H1 (cell line): ENCODE data around the gene CDC42EP5. TPM values are rescaled to one million over a fixed set of nuclear protein-coding genes. Genes with fewer than 3 reads are reported as not detected.

ENCODE experiments used
- CTCF ChIA-PET: fragments of 300-600 bp; sonication (Branson Sonifier 250); formaldehyde crosslinking; loops from one replicate; lab custom pipeline; 2021; ENCODE audit not compliant: partially characterized antibody; lab: Charles Lee
- POLR2A ChIA-PET: fragments of 300-600 bp; sonication (Branson Sonifier 250); formaldehyde crosslinking; loops from one replicate; lab custom pipeline; 2021; ENCODE audit warnings: inconsistent platforms; ENCODE audit not compliant: partially characterized antibody; lab: Charles Lee
- DNase-seq, 2 experiments: peaks; one replicate each; pipeline versions ENCODE4 v3.0.0 to v3.0.0-alpha.2; 2010 to 2022; ENCODE audit warnings: low spot score in 2 of 2, low read depth in 1 of 2, mixed read lengths in 1 of 2
- FAIRE-seq: peaks from 2 replicates; lab custom pipeline; 2011; peaks lifted over from hg19 to GRCh38; lab: Jason Lieb, UNC
- H2AFZ ChIP-seq: 2 replicates; pipeline ENCODE4 v1.8.1; 2012; ENCODE audit warnings: low read length, inconsistent platforms
- H2AK5ac ChIP-seq: 2 replicates; pipeline ENCODE4 v1.6.1; 2013; ENCODE audit warnings: low read depth, low read length
- H2BK120ac ChIP-seq: replicated peaks from 2 replicates; pipeline ENCODE3; 2013; ENCODE audit warnings: low read depth, low read length, inconsistent platforms
- H2BK12ac ChIP-seq: 2 replicates; pipeline ENCODE4 v1.6.1; 2013; ENCODE audit warnings: low read depth, low read length
- H2BK15ac ChIP-seq: 2 replicates; pipeline ENCODE4 v1.6.1; 2013; ENCODE audit warnings: low read length
- H2BK20ac ChIP-seq: 2 replicates; pipeline ENCODE4 v1.6.1; 2013; ENCODE audit warnings: low read length
- H2BK5ac ChIP-seq: 2 replicates; pipeline ENCODE4 v1.6.1; 2013; ENCODE audit warnings: low read depth, low read length
- H3K14ac ChIP-seq: 2 replicates; pipeline ENCODE4 v1.6.1; 2013; ENCODE audit warnings: inconsistent platforms; ENCODE audit not compliant: insufficient read length
- H3K18ac ChIP-seq: 2 replicates; pipeline ENCODE4 v1.6.1; 2013; ENCODE audit warnings: low read length; ENCODE audit errors: extremely low read depth
- H3K23ac ChIP-seq: 2 replicates; pipeline ENCODE4 v1.6.1; 2013; ENCODE audit warnings: inconsistent platforms; ENCODE audit not compliant: insufficient read length
- H3K23me2 ChIP-seq: 2 replicates; pipeline ENCODE4 v1.6.1; 2013; ENCODE audit warnings: low read depth, low read length
- H3K27ac ChIP-seq: 2 replicates; pipeline ENCODE4 v1.6.1; 2011; ENCODE audit warnings: low read depth, low read length, inconsistent platforms
- H3K27me3 ChIP-seq, 4 experiments: replicated peaks in 1 of 4; 1 replicate in 1 of 4; 2 replicates in 3 of 4; pipeline versions ENCODE4 v1.6.1 to v1.8.1; 2011 to 2013; ENCODE audit warnings: low read length in 3 of 4, mild to moderate bottlenecking in 3 of 4, inconsistent platforms in 2 of 4, mixed read lengths in 2 of 4, moderate library complexity in 1 of 4; ENCODE audit not compliant: control insufficient read depth in 3 of 4, insufficient read depth in 3 of 4; ENCODE audit errors: extremely low read depth in 1 of 4
- H3K36me3 ChIP-seq, 4 experiments: 2 replicates each; pipeline versions ENCODE4 v1.6.1 to v1.8.1; 2011 to 2013; ENCODE audit warnings: mild to moderate bottlenecking in 4 of 4, low read length in 3 of 4, moderate library complexity in 2 of 4, control low read depth in 1 of 4, inconsistent platforms in 1 of 4; ENCODE audit not compliant: insufficient read depth in 4 of 4, control insufficient read depth in 2 of 4
- H3K4ac ChIP-seq: replicated peaks from 2 replicates; pipeline ENCODE3; 2013; ENCODE audit warnings: low read length, low read depth, mixed read lengths, inconsistent platforms; ENCODE audit not compliant: insufficient read length
- H3K4me1 ChIP-seq, 4 experiments: replicated peaks in 1 of 4; 1 replicate in 1 of 4; 2 replicates in 3 of 4; pipeline versions ENCODE4 v1.6.1 to v1.8.1; 2011 to 2013; ENCODE audit warnings: low read length in 3 of 4, inconsistent platforms in 2 of 4, mixed read lengths in 1 of 4; ENCODE audit not compliant: insufficient read depth in 4 of 4, control insufficient read depth in 3 of 4
- H3K4me2 ChIP-seq, 2 experiments: 2 replicates each; pipeline versions ENCODE4 v1.6.1 to v1.8.1; 2011 to 2013; ENCODE audit warnings: low read depth in 2 of 2, low read length in 2 of 2, control low read depth in 1 of 2, inconsistent platforms in 1 of 2, mild to moderate bottlenecking in 1 of 2; ENCODE audit not compliant: insufficient read depth in 1 of 2
- H3K4me3 ChIP-seq, 4 experiments: fragments of 200-600, 300-600 bp in 1 of 4; sonication (generic), shearing (Covaris generic), sonication (Bioruptor Twin) in 1 of 4; 2 replicates each; pipeline versions ENCODE4 v1.5.1 to v1.8.1; 2011 to 2016; ENCODE audit warnings: low read length in 4 of 4, low read depth in 3 of 4, control low read depth in 2 of 4, inconsistent platforms in 2 of 4, mild to moderate bottlenecking in 2 of 4, mixed read lengths in 1 of 4, moderate library complexity in 1 of 4; ENCODE audit not compliant: insufficient read depth in 2 of 4; ENCODE audit errors: extremely low read depth in 1 of 4
- H3K56ac ChIP-seq: replicated peaks from 2 replicates; pipeline ENCODE3; 2013; ENCODE audit warnings: low read depth, mild to moderate bottlenecking, mixed read lengths, low read length, inconsistent platforms; ENCODE audit not compliant: insufficient read length
- H3K79me1 ChIP-seq: 2 replicates; pipeline ENCODE4 v1.6.1; 2013; ENCODE audit warnings: low read depth, low read length, control low read depth
- H3K79me2 ChIP-seq, 2 experiments: 2 replicates each; pipeline versions ENCODE4 v1.6.1 to v1.8.1; 2012 to 2013; ENCODE audit warnings: low read length in 2 of 2, mild to moderate bottlenecking in 2 of 2, inconsistent platforms in 1 of 2; ENCODE audit not compliant: insufficient read depth in 2 of 2, control insufficient read depth in 1 of 2
- H3K9ac ChIP-seq, 4 experiments: replicated peaks in 1 of 4; 1 replicate in 1 of 4; 2 replicates in 3 of 4; pipeline versions ENCODE4 v1.6.1 to v1.8.1; 2011 to 2013; ENCODE audit warnings: low read depth in 3 of 4, low read length in 3 of 4, control low read depth in 2 of 4, mild to moderate bottlenecking in 2 of 4, moderate library complexity in 2 of 4, inconsistent platforms in 1 of 4; ENCODE audit errors: extremely low read depth in 1 of 4
- H3K9me3 ChIP-seq, 2 experiments: 2 replicates each; pipeline versions ENCODE4 v1.6.1 to v1.8.1; 2012 to 2013; ENCODE audit warnings: mild to moderate bottlenecking in 2 of 2, moderate library complexity in 2 of 2, control low read depth in 1 of 2, inconsistent platforms in 1 of 2, low read depth in 1 of 2, low read length in 1 of 2, mixed read lengths in 1 of 2; ENCODE audit not compliant: insufficient read depth in 2 of 2
- H4K20me1 ChIP-seq, 2 experiments: replicated peaks in 1 of 2; 2 replicates each; pipeline versions ENCODE3 to v1.8.1; 2011 to 2013; ENCODE audit warnings: inconsistent platforms in 2 of 2, low read length in 2 of 2, mild to moderate bottlenecking in 1 of 2; ENCODE audit not compliant: insufficient read depth in 2 of 2, control insufficient read depth in 1 of 2
- H4K5ac ChIP-seq: 2 replicates; pipeline ENCODE4 v1.6.1; 2013; ENCODE audit warnings: low read length, low read depth, mixed read lengths, inconsistent platforms; ENCODE audit not compliant: insufficient read length
- H4K8ac ChIP-seq: 2 replicates; pipeline ENCODE4 v1.8.0; 2013; ENCODE audit warnings: mild to moderate bottlenecking, moderate library complexity, low read length, inconsistent platforms; ENCODE audit not compliant: insufficient read depth; ENCODE audit errors: extremely low read depth
- H4K91ac ChIP-seq: replicated peaks from 2 replicates; pipeline ENCODE3; 2013; ENCODE audit warnings: low read length, mixed read lengths, inconsistent platforms; ENCODE audit not compliant: insufficient read length
- BRCA1 ChIP-seq: IDR thresholded peaks from 2 replicates; pipeline ENCODE4 v1.6.1; 2012; ENCODE audit warnings: low read depth, low read length, improper control_type of control experiment
- CREB1 ChIP-seq: IDR thresholded peaks from 2 replicates; pipeline ENCODE4 v1.6.1; 2012; ENCODE audit warnings: inconsistent platforms
- EP300 ChIP-seq, 2 experiments: IDR thresholded peaks; 1 replicate in 1 of 2; 2 replicates in 1 of 2; pipeline ENCODE4 v1.6.1; 2011 to 2012; ENCODE audit warnings: low read depth in 2 of 2, low read length in 2 of 2, mild to moderate bottlenecking in 2 of 2, borderline replicate concordance in 1 of 2, inconsistent platforms in 1 of 2, moderate library complexity in 1 of 2
- MAFK ChIP-seq: IDR thresholded peaks from 2 replicates; pipeline ENCODE4 v1.6.1; 2012; ENCODE audit warnings: low read depth, mild to moderate bottlenecking, improper control_type of control experiment, low read length
- RFX5 ChIP-seq: IDR thresholded peaks from 2 replicates; pipeline ENCODE4 v1.6.1; 2011; ENCODE audit warnings: low read depth, low read length, improper control_type of control experiment, borderline replicate concordance
- RNF2 ChIP-seq: fragments of 200-900, 300-1000 bp; sonication (generic); IDR thresholded peaks from 2 replicates; pipeline ENCODE4 v1.7.1; 2016; ENCODE audit warnings: borderline replicate concordance, low read depth, mild to moderate bottlenecking, antibody characterized with exemption, low read length; ENCODE audit not compliant: poor library complexity, severe bottlenecking; ENCODE audit errors: missing control alignments
- SAP30 ChIP-seq: fragments of 300-600 bp; sonication (generic); IDR thresholded peaks from 2 replicates; pipeline ENCODE4 v1.7.1; 2012; ENCODE audit warnings: low read length, moderate library complexity, mild to moderate bottlenecking, inconsistent platforms; ENCODE audit not compliant: insufficient read depth, insufficient replicate concordance
- SIRT6 ChIP-seq: IDR thresholded peaks from one replicate; pipeline ENCODE4 v1.7.1; 2012; ENCODE audit warnings: low read length, inconsistent platforms
- SP1 ChIP-seq: IDR thresholded peaks from 2 replicates; pipeline ENCODE4 v1.6.1; 2011; ENCODE audit warnings: low read depth, low read length
- SUZ12 ChIP-seq: fragments of 200-600 bp; sonication (generic); IDR thresholded peaks from 2 replicates; pipeline ENCODE4 v1.6.1; 2012; ENCODE audit warnings: mild to moderate bottlenecking, inconsistent platforms, low read length, moderate library complexity, mixed read lengths
- TCF12 ChIP-seq: IDR thresholded peaks from 2 replicates; pipeline ENCODE4 v1.6.1; 2011; ENCODE audit warnings: low read depth, mild to moderate bottlenecking, low read length
- TEAD4 ChIP-seq: IDR thresholded peaks from 2 replicates; pipeline ENCODE4 v1.6.1; 2012; ENCODE audit warnings: low read depth, low read length, inconsistent platforms, mixed read lengths
- WGBS, 2 experiments: shearing (Covaris generic) in 1 of 2; methylation state at CpG; one replicate each; pipeline versions ENCODE4 v1.1.6 to v1.1.7; 2013 to 2015; ENCODE audit warnings: low lambda C conversion rate in 2 of 2, mixed read lengths in 2 of 2, inconsistent platforms in 1 of 2, low coverage in 1 of 2, missing lambda C conversion rate in 1 of 2; ENCODE audit not compliant: insufficient replicate concordance in 2 of 2, insufficient coverage in 1 of 2, insufficient read length in 1 of 2; ENCODE audit errors: extremely low coverage in 1 of 2, missing lambda C conversion rate in 1 of 2; 5-methylcytosine and 5-hydroxymethylcytosine counted together
- polyA plus RNA-seq, 7 experiments: library from polyadenylated mRNA; depleted of rRNA in 3 of 7; stranded (reverse) in 5 of 7; unstranded in 2 of 7; fragments of >200 nt in 5 of 7; fragments of 200-250 nt in 2 of 7; gene quantifications; 1 replicate in 5 of 7; 2 replicates in 1 of 7; 4 replicates in 1 of 7; pipeline versions ENCODE4 v1.2.1 to v1.2.3, GENCODE V29; 2011 to 2013; ENCODE audit warnings: missing spikeins in 2 of 7, mixed read lengths in 2 of 7
- total RNA-seq: library from RNA; stranded (reverse); fragmentation: NEBNext Ultra II Directional; extraction: Animal tissue kit (Norgen Biotek cat#: 25700); gene quantifications from 2 replicates; pipeline ENCODE4 v1.2.1, GENCODE V29; 2021
- TF ChIP-seq, protein P1 (sequence below): IDR thresholded peaks from 2 replicates; pipeline ENCODE4 v1.6.1; 2011; ENCODE audit warnings: low read depth, mild to moderate bottlenecking, low read length; ENCODE audit not compliant: insufficient read depth

The CDC42EP5 gene
- total and polyA plus RNA-seq, 2 of the 8 experiments (the other 6 are each of a cell fraction or from before 2014, with no cell fraction given): 1.8 to 2.1 TPM

GRCh38 chr19:54425382-54425723, 47.7 kb downstream of the CDC42EP5 start:
- Histone ChIP-seq H2BK12ac (no peak overlapping the region), H4K5ac (no peak overlapping the region), H3K4me3 (no peak overlapping the region), H4K8ac (no peak overlapping the region), H3K9me3 (no peaks in the 10 kb centered on the region), H2AK5ac (no peak overlapping the region), H3K4me2 (no peak overlapping the region), H2AFZ (no peak overlapping the region), H3K18ac (no peak overlapping the region), H2BK5ac (no peak overlapping the region), H3K14ac (no peak overlapping the region), H4K91ac (no peak overlapping the region), H2BK15ac (no peak overlapping the region), H3K27me3 (peaks cover 0 to 3% (median 1%) of the 10 kb centered on the region in 4 experiments; a peak in 2 of 7 replicates), H3K79me2 (no peaks in the 10 kb centered on the region), H3K4me1 (peaks cover 8 to 33% (median 17%) of the 10 kb centered on the region in 4 experiments), H3K79me1 (peaks cover 2% of the 10 kb centered on the region; the same call in 1 of the 2 replicates), H4K20me1 (peaks cover 7% of the 10 kb centered on the region in 2 experiments), H3K23ac (no peak overlapping the region), H3K23me2 (peaks cover 3% of the 10 kb centered on the region; the same call in 1 of the 2 replicates), H3K27ac (no peak overlapping the region), H2BK120ac (no peak overlapping the region), H3K36me3 (peaks cover 2 to 16% (median 3%) of the 10 kb centered on the region in 4 experiments; a peak in 7 of 8 replicates), H3K9ac (no peak overlapping the region), H3K56ac (no peak overlapping the region), H3K4ac (no peak overlapping the region), H2BK20ac (no peak overlapping the region)
- ChIA-PET CTCF (interaction anchor here (1.0 to 7.2 kb wide), 5 partner anchors 10 to 1246 kb away, joined by 3 to 39 read pairs (median 12); partner anchors contain the start of genes LENG8 and TTYH1), POLR2A (interaction anchor here (0.9 to 1.9 kb wide), 4 partner anchors 10 to 15 kb away, joined by 3 to 6 read pairs (median 4); partner anchors contain the start of gene TTYH1)
- FAIRE-seq (no peak), DNase-seq (no peak)
- WGBS, 2 experiments: 89% methylated on average over 5 of the region's 5 CpGs; no CpG with 5 or more reads in 1 of the 2 experiments
- TF ChIP-seq SAP30: no peak
- no peak for TF ChIP-seq MAFK
- no peak for TF ChIP-seq SIRT6
- no peak for TF ChIP-seq SP1
- no peak for TF ChIP-seq TCF12
- TF ChIP-seq RFX5: no peak
- TF ChIP-seq EP300 (IDR thresholded peaks at IDR 0.05; ENCODE audit: borderline replicate concordance in 1 of 2, low read depth in 2 of 2, low read length in 2 of 2): no peak
- TF ChIP-seq, protein P1, sequence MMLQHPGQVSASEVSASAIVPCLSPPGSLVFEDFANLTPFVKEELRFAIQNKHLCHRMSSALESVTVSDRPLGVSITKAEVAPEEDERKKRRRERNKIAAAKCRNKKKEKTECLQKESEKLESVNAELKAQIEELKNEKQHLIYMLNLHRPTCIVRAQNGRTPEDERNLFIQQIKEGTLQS: no peak
- no peak for TF ChIP-seq CREB1
- TF ChIP-seq TEAD4: no peak
- no peak for TF ChIP-seq SUZ12
- TF ChIP-seq RNF2: no peak
- no peak for TF ChIP-seq BRCA1
